HG02885 (cell line): ENCODE results near the gene TMEM26.

Experiments used
- ATAC-seq: cut with Tn5 transposase; IDR thresholded peaks from one replicate; pipeline ENCODE4 v1.9.1; 2021; ENCODE audit warnings: mild to moderate bottlenecking; ENCODE audit not compliant: unreplicated experiment, poor library complexity

TMEM26 gene

DNA sequence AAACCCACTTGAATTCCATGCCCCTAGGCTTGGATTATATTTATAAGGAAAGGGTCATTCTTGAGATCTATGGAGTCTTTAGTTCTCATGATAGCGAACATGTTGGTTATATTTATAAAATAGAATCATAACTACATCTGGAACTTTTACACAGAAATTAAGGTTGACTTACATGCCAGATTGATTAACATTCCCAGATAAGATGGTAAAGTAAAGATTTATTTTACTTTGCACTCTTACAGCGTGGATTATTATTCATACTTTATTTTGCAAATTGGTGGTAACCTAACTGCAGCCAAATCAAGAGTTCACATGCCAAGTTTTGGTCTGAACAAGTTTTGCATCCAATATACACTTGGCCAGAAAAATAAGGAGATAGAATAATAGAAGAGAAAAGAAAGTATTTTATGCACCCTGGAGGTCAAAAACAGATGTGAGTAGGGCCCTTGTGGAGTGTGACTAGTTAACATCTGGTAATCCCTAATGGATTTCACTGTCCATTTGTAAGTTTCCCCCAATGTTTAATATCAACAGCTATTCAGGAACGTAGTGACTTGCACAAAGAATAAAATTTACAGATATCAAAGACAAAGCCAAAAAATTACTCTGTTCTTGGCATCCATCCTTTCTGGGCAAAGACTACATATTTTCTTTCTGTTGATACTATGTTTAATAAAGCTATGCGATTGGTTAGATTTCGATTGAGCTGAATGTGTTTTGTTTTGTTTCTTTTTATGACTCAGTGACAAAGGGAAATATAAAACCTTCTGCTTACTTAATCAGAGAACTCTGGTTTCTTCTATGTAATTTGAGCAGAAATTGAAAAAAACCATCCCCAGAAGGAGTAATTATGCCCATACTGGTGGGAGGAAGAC, 10.1 kb upstream of the TMEM26 start:
- ATAC-seq: no peak

DNA sequence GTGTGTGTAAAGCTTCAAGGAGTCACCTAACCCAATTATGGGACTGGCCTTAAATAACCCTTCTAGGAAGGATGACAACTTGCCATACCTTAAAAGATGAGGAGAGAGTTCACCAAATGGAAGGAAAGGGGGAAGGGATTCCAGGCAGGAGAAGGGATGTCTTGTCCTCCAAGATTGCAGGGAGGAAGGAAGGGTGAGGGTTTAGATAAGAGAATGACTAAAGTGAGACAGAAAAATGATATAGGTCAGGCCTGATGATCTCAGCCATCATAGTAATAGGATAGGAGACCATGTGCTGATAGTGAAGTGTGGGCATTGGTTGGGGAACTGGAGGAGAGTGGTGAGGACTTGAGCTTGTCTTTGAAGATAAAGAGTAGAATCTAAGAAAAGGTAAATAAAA, 7.7 kb upstream of the TMEM26 start:
- no peak for ATAC-seq

DNA sequence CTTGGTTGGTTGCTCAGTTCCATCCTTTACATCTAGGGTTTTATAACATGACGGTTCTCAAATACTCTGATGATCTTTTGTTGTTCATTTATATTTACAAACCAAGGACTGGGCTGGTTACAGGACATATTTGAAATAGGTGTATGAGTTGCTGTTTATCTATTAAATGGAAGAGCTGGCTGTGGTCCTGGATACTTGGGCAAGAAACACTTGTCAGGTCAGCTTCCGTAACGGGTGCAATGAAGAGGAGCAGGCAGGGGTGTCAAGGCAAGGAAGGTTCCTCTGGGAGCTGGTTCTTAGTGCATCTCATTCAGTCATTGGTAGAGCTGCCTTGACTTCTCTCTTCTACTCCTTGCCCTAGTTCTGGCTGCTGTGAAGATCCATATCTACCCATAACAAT, 4.8 kb upstream of the TMEM26 start:
- ATAC-seq: no peak

GRCh38 chr10:61456095-61456789, 3.1 kb upstream of the TMEM26 start:
- no peak for ATAC-seq

DNA sequence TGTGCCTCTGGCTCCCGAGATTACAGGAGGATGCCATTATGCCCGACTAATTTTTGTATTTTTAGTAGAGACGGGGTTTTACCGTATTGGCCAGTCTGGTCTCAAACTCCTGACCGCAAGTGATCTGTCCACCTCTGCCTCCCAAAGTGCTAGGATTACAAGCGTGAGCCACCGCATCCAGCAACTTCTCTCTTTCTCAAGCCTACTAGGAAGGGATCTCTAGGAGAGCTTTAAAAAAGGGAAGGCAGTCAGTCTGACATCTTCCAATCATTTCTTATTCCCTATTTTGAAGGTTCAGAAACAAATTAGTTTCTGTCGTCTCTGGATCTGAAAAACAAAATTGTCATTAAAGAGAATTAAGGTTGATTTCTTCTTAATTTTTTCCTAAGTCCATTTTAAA, 2.5 kb upstream of the TMEM26 start:
- ATAC-seq: no peak

DNA sequence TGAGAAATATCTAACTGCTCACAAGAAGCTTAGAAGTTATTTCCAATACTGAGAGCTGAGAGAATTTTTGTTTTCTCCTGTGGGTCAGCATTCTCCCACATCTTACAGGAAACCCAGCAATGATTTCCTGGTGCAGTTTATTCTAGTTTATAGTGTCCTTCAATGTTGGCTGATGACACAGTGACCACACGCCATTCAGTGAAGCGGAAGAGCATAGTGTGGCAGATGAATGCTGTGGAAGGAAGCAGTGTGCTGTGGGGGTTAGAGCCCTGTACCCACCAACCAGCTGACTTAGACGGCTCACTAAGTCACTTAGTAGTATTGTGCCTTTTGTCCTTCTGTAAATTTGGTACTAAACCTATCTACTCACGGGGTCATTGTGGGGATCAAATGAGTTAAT, 1.4 kb upstream of the TMEM26 start:
- no peak for ATAC-seq

GRCh38 chr10:61452151-61452651, 980 bp downstream of the TMEM26 start:
- no peak for ATAC-seq

GRCh38 chr10:61451357-61451756, 1.8 kb downstream of the TMEM26 start:
- ATAC-seq: no peak

DNA sequence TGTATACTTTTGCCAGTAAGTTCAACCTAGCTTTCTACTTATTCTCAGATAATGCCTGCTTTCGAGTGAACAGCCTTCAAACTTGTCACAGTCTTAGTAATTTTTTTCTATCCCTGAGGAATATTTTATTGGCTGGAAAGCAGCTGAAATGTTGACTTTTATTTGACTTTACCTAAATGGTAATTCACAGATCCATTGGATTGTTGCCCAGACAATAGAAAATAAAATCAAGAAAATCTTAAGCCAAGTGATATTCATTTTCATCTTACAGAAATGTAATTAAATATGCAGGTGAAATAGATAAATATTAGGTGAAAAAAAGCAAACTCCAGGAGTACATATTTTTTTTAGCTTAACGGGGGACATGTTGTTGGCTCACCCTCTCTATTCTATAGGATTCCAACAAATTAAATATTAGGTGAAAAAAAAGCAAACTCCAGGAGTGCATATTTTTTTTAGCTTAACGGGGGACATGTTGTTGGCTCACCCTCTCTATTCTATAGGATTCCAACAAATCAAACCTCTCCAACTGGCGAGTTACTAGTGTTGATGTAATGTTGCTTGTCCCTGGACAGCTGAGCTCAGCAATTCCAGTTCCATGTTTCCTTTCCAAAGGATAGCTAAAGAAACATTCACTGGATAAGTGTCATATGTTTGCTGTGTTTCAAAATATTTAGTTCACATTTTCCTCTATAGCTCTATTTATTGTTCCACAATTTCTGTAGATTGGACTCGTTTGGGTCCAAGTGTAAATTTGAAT, 4.2 kb downstream of the TMEM26 start:
- no peak for ATAC-seq

DNA sequence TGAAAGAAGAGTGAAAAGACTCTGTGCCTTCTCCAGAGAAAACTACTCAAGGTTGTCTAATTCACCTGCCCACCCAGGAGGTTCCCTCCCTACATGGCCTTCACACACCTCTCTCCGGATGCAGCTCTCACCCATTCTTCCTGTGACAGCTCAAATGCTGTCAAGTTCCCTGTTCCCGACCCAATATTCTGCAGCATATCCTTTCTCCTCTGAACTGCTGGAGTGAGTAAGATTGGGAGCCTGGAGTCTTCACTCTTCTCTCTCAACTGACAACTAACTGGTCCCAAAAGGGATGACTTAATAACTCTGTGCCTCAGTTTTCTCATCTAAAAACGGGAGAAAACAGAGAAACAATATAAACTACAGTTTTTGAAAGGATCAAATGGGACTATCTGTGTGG, 5.1 kb downstream of the TMEM26 start:
- no peak for ATAC-seq

DNA sequence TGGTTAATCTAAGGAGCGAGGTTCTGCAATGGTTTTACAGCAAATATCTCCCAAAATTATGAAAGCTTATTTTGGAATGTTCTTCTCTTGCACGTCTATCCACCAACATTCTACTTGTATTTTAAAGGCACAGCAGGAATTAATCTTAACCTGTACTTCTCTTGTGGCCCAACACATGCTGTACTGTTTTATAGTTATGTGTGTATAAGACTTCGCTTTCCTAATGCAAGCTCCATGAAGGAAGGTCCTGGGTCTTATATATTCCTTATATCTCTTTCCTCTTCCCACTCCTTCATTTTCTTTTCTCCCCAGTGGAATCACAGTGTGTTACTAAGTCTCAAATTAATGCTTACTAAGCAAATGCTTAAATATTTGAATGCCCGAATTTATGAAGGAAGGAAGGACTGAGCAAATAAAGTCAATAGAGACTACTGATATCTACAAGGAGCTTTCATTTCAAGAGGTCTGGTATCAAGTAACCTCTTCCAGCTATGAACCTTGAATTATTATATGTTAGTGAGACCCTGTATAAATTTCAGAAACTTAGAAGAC, 14.0 kb downstream of the TMEM26 start:
- no peak for ATAC-seq

- no peak for ATAC-seq
Measured at GRCh38 chr10:61438141-61438988, 14.8 kb downstream of the TMEM26 start.

DNA sequence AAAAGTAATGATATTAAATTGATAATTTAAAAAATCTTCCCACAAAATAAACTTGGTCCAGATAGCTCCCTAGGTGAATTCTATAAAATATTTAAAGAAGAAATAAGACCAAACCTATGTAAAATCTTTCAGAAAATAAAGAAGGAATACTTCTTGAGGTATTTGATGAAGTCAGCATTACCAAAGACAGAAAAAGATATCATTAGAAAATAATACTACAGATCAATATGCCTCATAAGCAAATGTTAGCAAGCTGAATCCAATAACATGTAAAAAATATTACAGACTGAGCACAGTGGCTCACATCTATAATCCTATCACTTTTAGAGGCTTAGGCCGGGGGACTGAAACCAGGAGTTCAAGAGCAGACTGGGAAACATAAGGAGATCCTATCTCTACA, 30.0 kb downstream of the TMEM26 start:
- ATAC-seq: no peak

GRCh38 chr10:61417661-61418060, 35.5 kb downstream of the TMEM26 start:
- ATAC-seq: no peak

GRCh38 chr10:61415824-61416223, 37.4 kb downstream of the TMEM26 start:
- ATAC-seq: no peak

DNA sequence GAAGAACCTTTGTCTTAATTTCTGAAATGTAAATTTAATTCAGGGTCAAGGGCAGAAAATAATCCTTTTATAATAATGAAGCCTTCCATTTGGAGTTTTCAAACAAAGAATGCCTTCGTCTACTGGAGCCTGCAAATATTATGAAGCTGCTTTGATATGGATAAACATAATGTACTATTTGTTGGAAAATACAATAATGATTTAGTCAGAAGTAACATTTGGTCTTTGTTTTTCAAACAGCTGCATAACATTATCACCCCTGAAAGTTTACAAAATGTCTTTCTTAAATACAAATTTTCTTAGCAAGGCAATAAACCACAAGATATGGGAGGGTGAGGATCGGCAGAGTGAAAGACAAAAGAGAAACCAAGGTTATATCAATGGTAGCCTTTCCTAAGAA, 41.5 kb downstream of the TMEM26 start:
- ATAC-seq: no peak

DNA sequence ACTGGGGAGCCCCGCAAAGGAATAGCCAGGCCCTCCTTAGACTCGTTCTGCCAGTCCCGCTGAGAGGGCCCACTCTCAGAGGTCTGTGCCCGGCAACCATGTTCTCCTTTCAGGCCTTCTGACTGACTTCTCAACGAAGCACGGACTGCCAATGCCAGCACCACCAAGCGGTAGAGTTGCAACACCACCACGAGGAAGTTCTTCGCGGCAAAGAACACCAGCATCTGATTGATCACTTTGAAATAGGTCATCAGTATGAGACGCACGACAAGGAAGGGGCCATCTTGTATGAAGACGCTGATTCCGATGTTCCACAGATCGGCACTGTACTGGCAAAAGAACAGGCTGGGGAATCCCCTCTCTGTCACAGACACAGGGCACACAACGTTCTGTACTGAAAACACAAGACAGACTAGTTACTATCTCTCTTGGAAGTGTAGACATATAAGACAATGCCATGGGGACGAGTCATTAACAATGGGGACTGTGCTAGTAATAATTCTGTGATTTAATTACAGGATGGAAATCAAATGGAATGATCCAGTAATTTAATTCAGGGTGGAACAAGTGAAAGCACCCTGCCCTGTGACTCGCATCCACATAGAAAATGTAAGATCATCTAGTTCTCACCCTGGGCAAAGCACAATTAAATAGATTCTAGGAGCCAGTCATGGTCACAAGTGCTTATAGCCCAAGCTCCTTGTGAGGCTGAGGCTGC, 42.7 kb downstream of the TMEM26 start:
- ATAC-seq: no peak

GRCh38 chr10:61409157-61409556, 44.0 kb downstream of the TMEM26 start:
- ATAC-seq: no peak

GRCh38 chr10:61408105-61408504, 45.1 kb downstream of the TMEM26 start:
- ATAC-seq: no peak
